Suppressor macrophage treated with lipopolysaccharide for 4 hours (primary cell): ENCODE results near the gene NAA25.
"Not testable (repeated sequence)": the region's sequence is repeated elsewhere in the genome, so short reads cannot be mapped to it uniquely, and the experiment has no call there.

Experiments used
- DNase-seq: peaks from one replicate; pipeline ENCODE4 v3.0.0-alpha.2; 2020

Gene NAA25

DNA sequence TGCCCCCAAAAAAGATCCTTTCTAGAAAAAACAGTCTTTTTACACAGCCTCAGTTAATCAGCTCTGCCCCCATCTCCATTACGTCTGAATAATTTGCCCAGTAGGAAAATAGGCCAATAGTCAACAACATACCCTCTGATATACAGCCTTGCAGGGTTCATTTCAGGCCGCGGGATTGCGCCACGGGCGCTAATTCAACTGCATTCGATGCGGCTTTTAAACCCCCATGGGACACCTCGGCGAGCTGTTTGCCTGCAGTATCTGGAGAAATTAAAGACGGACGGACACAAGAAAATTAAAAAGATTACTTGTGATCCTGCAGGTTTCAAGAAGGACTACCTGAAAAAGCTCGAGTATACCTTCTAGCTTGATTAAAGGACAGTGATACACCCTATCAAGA is 59.2 kb downstream of the NAA25 start:
- DNase-seq, result no peak

DNA sequence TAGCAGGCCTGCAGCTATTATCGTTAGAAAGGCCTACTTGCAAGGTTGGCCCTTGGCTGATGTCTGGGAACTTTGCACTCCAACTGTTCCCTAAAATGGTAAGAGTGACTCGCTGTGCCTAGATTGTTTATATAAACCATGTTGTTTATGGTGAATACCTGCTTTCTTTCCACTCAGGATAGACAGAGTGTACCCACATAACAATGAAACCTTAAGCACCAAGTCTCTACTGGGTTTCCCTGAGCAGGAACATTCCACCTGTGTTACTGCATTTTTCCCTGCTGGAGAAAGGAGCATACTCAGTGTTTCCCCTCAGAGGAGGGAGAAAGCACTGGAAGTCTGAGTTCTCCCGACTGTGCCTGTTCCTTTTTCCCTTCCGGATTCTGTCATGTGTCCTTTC is 62.6 kb downstream of the NAA25 start:
- DNase-seq, result no peak

DNA sequence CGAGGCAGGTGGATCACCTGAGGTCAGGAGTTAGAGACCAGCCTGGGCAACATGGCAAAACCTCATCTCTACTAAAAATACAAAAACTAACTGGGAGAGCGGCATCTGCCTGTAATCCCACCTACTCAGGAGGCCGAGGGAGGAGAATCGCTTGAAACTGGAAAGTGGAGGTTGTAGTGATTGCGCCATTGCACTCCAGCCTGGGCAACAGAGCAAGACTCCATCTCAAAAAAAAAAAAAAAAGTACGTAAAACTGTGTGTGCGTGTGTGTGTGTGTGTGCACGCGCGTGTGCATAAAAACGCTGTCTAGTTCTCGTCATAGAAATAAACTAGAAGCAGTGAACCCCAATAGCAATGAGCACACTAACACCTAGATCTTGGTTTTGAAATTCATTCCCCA is 72.0 kb downstream of the NAA25 start:
- not testable (repeated sequence) for DNase-seq

DNA sequence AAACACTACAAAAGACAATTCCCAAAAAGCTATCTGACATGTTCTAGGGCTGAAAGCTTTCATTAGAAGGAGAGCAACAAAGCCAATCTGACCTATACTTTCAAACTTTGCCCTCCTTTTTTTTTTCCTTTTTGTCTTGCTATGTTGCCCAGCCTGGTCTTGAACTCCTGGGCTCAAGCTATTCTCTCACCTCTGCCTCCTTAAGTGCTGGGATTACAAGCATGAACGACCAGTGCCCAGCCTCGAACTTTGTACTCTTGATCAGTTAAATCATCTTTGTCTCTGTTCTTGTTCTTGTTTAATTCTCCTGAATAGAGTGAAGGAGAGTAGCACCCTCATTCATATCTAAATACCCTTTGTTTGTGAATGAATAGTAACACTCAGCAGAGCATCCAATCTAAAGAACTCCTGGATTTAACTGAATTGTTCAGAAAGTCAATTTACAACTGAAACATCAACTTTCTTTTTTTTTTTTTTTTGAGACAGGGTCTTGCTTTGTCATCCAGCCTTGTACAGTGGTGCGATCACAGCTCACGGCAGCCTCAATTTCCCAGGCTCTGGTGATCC is 73.3 kb downstream of the NAA25 start:
- no peak for DNase-seq

DNA sequence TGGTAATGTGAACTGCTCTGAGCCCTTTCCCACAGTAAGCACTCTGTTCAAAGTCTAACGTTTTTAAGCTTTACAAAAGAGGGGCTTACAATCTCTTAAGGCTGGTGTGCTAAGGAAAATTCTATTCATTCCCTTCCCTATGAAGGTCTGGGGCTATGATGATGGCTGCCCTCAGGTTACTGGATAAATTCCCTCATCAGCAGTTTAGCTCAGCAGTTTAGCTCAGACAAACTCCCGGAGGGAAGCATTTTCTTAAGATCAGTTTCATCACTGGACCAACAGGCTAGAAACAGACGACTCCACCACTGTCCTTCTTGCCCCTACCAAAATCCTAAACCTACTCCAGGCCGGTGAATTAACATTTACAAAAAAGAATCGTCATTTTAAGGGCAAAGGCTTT is 76.3 kb downstream of the NAA25 start:
- no peak for DNase-seq

DNA sequence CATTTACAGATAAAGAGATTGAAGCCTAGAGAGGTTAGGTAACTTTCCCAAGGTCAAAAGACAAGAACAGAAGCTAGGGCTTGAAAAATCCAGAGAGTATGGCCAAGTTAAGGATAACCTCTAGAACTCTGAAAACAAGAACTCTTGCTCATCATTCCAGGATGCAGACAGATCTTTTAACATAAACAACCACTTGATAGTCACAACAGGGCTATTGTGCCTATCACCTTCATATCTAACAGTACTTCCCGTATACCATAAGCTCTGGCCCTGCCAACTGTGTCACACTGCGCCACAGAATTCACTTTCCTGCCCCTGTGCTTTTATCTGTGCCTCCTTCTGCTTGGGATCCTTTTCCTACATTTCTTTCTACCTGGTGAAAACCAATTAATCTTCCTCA is 77.1 kb downstream of the NAA25 start:
- no peak for DNase-seq

DNA sequence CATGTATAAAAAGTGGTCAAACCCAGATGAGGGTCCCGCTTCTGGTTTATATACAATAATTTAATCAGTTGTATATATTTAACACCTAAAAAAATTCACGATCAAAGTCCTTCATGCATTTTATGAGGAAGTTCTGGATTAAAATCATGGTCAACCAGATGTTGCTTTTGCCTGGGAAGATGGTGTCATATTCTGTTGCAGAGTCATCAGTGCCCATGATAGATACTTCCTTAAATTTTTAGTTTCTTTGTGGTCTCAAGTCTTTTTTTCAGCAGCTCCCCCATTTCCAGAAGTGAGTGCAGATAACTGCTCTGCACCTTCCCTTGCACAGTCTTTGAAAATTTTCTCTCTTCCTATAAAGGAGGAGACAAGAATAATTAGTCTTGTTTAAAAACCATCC is 79.3 kb downstream of the NAA25 start:
- peak; percentile 45 for DNase-seq

DNA sequence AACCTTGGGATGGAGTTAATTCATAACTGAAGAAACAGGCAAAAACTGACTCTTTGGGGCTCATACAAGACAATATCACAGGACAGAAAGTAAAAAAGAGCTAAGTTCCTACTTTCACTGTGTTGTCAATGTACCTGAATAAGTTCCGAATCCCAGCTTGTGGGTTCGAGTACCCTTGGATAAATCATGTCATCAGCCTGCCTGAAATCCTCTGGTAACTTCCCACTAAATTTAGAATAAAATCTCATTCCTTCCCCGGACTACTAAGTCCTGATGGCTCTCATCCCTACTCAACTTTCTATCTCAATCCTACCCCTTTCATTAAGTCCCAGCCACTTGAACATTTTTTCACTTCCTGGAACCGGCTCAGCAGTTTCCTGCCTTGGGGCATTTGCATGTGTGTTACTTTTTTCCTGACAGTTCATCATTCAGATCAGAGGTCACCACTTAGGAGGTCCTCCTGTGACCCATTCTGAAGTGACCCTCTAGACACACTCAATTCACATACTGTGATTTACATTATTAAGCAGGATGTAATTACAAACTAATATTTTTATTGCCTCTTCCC is 82.7 kb downstream of the NAA25 start:
- peak; percentile 11 for DNase-seq

DNA sequence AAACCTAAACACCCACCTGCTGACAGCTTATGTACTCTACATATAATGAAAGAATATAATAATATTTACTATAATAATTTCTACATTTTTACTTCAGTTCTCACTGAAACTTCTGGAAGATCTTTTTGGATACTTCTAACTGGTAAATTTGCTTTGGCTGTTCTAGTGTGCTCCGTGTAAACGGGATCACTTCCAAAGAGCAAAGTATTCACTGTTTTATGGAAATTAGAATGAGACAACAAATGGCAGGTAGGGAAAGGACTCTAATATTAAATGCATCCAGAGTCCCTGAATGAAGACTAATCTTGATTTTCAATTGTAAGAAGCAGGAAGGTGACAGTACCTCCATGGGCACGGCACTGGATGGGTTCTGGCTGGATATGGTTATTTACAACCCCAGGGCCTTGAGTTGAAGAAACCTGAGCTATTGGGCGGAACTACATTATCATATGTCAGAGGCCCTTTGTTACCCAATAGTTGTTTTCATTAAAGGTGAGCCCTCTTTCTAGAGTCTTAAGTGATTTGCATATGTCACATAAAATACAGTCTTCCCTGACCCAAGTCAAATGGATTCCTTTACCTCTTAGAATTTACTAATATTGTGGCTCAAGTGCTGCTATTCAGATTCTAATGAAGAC is 84.7 kb downstream of the NAA25 start:
- DNase-seq, result no peak

DNA sequence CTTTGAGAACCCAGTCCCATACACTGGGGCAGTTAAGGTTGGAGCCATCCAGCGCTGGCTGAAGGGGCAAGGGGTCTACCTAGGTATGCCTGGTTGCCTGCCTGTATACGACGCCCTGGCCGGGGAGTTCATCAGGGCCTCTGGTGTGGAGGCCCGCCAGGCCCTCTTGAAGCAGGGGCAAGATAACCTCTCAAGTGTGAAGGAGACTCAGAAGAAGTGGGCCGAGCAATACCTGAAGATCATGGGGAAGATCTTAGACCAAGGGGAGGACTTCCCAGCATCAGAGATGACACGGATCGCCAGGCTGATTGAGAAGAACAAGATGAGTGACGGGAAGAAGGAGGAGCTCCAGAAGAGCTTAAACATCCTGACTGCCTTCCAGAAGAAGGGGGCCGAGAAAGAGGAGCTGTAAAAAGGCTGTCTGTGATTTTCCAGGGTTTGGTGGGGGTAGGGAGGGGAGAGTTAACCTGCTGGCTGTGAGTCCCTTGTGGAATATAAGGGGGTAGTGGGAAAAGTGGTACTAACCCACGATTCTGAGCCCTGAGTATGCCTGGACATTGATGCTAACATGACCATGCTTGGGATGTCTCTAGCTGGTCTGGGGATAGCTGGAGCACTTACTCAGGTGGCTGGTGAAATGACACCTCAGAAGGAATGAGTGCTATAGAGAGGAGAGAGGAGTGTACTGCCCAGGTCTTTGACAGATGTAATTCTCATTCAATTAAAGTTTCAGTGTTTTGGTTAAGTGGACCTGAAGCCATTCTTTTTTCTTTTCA is 86.2 kb downstream of the NAA25 start:
- no peak for DNase-seq

DNA sequence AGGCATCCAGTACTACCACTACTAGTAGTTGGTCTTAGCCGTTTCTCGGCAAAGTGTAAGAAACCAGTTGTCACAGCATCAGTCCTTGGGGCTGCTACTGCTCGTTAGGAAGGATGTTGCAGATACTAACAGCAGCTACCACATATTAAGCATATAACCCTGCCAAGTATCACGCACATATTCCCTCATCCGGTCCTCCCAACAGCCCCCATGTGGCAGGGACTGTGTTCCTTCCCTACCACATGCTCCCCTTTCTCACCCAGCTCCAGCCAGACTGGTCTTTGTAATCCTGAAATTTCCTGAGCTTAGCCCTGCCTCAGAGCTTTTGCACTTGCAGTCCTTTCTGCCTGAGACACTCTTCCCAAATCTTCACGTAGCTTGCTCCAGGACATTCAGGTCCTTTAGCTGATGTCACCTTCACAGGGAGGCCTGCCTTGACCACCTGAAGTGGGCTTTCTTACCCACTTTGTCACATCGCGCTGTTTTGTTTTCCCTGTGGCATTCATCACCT is 87.6 kb downstream of the NAA25 start:
- DNase-seq, result no peak

DNA sequence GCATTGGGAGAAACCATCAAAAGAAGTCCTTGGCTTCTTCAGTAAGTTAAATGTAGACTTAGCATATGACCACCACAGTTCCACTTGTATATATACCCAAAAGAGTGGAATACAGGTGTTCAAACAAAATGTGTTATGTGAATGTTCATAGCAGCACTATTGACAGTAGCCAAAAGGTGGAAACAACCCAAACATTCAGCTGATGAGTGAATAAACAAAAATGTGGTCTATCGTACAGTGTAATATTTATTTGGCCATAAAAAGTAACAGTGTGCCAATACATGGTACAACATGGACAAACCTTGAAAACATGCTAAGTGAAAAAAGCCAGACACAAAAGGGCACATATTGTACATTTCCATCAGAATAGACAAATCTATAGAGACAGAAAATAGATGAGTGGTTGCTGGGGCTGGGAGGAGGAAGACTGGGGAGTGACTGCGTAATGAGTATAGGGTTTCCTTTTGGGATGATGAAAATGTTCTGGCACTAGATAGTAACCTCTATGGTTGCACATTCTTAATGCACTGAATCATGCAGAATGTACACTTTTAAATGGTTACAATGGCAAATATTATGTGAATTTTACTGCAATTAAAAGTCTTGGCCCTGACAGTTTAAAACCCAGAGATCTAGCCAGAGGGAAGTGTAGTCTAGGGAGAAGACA is 89.9 kb downstream of the NAA25 start:
- no peak for DNase-seq

DNA sequence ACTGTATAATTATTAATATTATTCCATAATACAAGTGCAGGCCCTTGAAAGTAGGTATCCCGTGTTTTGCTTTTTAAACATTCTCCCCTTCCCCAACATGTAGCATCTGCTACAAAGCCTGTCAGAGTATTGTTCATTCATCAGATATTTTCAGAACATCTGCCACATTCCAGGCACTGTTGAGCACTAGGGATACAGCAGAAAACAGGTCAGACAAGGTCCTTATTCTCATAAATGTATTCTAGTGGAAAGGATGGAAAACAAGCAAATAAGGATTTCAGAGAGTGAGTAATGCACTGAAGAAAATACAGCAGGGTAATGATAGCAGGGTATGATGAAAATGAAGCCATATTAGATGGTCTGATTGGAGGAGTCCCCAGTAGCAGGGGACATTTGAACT is 91.5 kb downstream of the NAA25 start:
- no peak for DNase-seq

DNA sequence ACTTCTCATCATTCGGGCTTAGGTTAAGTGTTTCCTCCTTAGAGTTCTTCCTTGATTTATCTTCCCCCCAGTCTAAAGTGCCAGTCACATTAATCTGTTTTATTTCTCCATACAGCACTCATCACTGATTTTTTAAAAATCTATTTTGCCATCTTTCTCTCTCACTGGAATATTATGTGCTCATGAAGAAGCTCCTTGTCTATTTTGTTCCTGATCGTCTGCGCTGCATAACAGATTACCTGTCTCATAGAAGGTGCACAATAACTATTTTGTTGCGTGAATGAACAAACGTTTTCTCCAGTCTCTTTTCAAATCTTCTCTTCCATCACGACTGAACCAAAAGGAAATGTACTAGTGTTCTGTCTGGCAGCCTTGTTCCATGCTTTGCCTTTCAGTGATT is 92.6 kb downstream of the NAA25 start:
- no peak for DNase-seq

DNA sequence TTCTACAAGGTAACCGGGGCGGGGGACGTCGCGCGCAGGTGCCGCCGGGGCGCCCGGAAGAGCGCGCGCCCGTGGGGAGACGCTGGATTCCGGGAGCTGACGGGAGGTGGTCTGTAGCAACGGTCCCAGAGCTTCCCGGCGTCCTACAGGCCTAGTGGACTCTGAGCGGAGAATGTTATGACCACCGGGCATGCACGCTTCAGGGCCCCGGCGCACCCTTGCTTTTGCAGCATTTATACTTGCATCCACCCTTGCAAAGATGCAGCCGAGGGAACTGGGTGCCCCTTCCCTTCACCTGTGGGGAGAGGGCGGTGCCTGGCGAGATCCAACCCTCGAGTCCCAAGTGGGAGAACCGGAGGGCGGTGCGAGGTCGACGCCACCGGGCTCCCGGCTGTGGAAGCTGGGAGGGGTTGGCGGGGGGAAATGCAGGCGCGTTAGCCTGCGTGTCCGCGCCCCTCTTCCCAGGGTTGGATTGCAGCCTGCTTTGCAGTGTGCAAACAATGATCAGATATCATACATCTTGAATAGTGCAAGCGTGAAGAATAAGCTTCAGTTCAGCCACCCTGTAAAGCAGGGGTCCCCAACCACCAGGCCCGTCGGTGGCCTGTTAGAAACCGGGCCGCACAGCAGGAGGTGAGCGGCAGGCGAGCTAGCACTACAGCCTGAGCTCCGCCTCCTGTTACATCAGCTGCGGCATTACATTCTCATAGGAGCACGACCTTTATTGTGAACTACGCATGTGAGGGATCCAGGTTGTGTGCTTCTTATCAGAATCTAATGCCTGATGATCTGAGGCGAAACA is 94.8 kb downstream of the NAA25 start:
- peak; percentile 24 for DNase-seq

DNA sequence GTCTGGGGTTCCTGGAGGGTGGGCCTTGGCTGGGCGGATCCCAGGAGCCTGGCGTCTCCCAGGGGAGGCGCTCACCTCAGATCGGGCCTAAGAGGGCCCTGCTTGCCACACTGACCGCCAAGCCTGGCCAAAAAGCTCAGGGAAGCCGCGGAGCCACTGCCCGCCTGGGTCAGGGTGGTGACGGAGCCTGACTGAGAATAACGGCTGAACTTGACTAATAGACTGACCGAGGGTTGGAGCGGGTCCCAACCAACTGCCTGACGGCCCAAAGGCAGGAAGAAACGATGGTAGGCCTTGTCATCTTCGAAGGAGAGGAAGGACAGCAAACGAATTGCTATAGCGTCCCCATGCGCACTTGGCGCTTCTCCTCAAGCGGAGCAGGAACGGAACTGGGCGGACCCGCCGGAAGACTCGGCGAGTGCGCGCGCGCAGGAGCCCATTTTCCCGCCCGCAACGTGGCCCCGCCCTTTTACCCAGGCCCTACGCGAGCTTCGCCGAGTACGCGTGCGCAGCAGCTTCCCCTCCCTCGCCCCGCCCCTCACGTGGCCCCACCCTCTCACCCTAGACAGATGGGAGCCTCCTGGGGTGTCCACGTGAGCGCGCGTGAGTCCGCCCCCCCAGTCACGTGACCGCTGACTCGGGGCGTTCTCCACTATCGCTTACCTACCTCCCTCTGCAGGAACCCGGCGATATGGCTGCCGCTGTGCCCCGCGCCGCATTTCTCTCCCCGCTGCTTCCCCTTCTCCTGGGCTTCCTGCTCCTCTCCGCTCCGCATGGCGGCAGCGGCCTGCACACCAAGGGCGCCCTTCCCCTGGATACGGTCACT is 95.6 kb downstream of the NAA25 start, which contains the start of the genes ERP29 and TMEM116:
Gene ERP29, plus strand, starts transcription at position 652 of the 826 bp plus-strand sequence. Its CDS starts 40 bp downstream, at position 692.
Gene TMEM116, minus strand, starts transcription at position 391 of the 826 bp plus-strand sequence. CDS start 7,895 bp downstream, outside the sequence.
- peak; percentile 100 for DNase-seq

DNA sequence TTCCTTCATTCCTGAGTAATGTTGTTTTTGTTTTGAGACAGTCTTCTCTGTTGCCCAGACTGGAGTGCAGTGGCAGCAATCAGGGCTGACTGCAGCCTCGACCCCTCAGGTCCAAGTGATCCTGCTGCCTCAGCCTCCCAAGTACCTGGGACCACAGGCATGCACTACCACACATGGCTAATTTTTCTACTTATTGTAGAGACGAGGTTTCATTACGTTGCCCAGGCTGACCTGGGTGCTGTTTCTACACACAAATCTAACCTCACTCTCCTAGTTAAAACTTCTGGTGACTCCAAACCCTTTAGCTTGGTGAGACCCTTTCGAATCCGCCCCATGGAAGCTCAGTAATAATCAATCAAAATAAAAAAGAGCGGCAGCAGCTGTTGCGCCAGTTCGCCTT is 96.9 kb downstream of the NAA25 start:
- DNase-seq, result no peak

DNA sequence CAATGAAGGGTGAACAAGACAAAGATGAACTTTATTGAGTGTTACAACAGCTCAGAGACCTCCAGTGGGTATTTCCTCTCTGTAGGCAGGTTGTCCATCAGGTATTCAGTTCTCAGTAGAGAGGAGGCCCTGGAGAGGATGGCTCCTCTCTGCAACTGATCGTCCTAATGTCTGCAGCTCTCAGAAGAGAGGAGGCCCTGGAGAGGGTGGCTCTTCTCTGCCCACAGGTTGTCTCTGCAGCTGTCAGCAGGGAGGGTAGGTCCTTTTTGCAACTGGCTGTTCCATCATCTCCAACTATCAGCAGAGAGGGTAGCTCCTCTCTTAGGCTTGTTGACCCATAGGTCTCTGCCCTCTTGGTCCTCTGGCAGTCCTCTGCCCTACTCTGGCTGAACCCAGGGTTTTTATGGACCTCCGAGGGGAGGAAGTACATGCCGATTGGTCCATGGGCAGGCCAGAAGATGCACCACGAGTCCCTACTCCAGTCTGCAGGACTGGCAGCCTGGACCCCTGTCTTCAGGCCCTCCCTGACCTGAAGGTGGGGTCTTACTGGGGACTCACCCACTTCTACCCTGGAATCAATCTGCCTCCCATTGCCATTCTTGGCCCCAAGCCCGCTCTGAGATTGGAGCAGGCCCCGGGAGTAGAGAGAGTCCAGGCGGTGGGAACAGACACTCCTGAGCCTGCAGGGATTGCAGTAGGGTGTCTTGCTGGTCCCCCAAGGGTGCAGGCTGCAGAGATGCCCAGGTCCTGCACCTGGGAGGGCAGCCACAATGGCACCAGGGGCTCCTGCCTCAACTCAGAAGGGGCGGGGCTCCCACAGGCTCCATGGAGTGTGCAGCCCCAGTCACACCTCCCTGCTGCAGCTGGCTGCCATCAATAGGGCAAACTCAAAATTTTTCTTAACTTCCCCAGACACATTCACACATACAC is 97.9 kb downstream of the NAA25 start:
- no peak for DNase-seq

DNA sequence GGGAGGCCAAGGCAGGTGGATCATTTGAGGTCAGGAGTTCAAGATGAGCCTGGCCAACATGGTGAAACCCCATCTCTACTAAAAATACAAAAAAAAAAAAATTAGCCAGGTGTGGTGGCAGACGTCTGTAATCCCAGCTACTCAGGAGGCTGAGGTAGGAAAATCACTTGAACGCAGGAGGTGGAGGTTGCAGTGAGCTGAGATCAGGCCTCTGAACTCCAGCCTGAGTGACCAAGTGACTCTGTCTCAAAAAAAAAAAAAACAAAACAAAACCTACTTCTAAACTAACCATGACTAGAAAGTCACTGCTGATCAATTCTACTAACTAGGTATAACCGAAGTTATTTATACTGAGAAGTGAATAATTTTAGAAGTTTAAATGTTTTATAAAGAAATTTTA is 99.0 kb downstream of the NAA25 start:
- DNase-seq, result not testable (repeated sequence)

DNA sequence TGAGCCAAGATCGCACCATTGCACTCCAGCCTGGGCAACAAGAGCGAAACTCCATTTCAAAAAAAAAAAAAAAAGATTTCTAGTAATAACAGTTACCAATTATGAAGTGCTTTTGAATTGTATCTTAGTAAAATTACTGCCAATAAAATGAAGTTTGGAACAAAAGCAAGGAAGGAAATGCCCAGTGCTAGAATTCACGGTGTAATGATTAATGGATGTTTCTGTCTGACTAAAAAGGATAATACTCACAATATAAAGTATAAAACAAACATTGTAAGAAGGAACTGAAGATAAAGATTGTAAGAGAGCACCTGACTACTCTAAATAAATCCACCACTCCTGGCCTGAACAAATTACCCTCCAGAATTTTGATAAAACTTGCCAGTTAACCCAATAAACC is 99.7 kb downstream of the NAA25 start:
- DNase-seq, result no peak
